HCT116 (cell line): ENCODE data around the gene CRHBP. TPM values are rescaled to one million over a fixed set of nuclear protein-coding genes. Genes with fewer than 3 reads are reported as not detected.

Experiments used
- ATAC-seq: fragments of 200-7000 bp; cut with Tn5 transposase; 2 replicates; pipeline ENCODE4 v1.9.1; 2020; ENCODE audit warnings: mild to moderate bottlenecking, moderate library complexity
- BruUV-seq: library from RNA; stranded (reverse); fragments of 400-500 nt; replicated peaks from 2 replicates; lab custom pipeline; 2021; lab: Mats Ljungman, UMichigan
- CTCF ChIA-PET: fragments of 300-600 bp; sonication (Branson Sonifier 250); formaldehyde crosslinking; loops from one replicate; lab custom pipeline; 2021; ENCODE audit warnings: antibody characterized with exemption; lab: Charles Lee
- POLR2A ChIA-PET: fragments of 300-600, 350-600 bp; sonication (Branson Sonifier 250); formaldehyde crosslinking; loops from one replicate; lab custom pipeline; 2021; ENCODE audit warnings: antibody characterized with exemption; lab: Charles Lee
- RAD21 ChIA-PET, 2 experiments: fragments of 300-600 bp; sonication (Branson Sonifier 250); formaldehyde crosslinking; loops; one replicate each; lab custom pipeline; 2023; ENCODE audit warnings: low total read pairs in 2 of 2; ENCODE audit not compliant: uncharacterized antibody in 2 of 2, unreplicated experiment in 2 of 2, low non-redundant PET in 1 of 2; lab: Charles Lee
- DNase-seq: peaks from one replicate; pipeline ENCODE4 v3.0.0-alpha.2; 2010; ENCODE audit warnings: low read depth, low spot score
- H2AFZ ChIP-seq: fragments of 200-600 bp; shearing (Covaris generic), sonication (generic); 2 replicates; pipeline ENCODE4 v1.6.1; 2017; ENCODE audit warnings: low read depth, mixed run types, mixed read lengths, antibody characterized with exemption, low read length; ENCODE audit not compliant: poor library complexity, severe bottlenecking
- H3K27ac ChIP-seq: 2 replicates; pipeline ENCODE4 v1.5.1; 2012; ENCODE audit warnings: low read depth, low read length
- H3K27me3 ChIP-seq: fragments of 200-600 bp; sonication (generic); 2 replicates; pipeline ENCODE4 v1.6.1; 2016; ENCODE audit warnings: mixed run types, low read length, mixed read lengths; ENCODE audit not compliant: insufficient read depth
- H3K36me3 ChIP-seq, 2 experiments: fragments of 200-500 bp in 1 of 2; fragments of 200-600 bp in 1 of 2; sonication (Bioruptor generic) in 1 of 2; sonication (generic) in 1 of 2; 2 replicates each; pipeline versions ENCODE4 v1.5.1 to v1.6.1; 2014 to 2016; ENCODE audit warnings: low read length in 2 of 2, inconsistent platforms in 1 of 2, mixed read lengths in 1 of 2, mixed run types in 1 of 2; ENCODE audit not compliant: insufficient read depth in 2 of 2, control insufficient read depth in 1 of 2
- H3K4me1 ChIP-seq, 2 experiments: fragments of 200-600 bp in 1 of 2; sonication (generic) in 1 of 2; 2 replicates each; pipeline versions ENCODE4 v1.5.1 to v1.6.1; 2012 to 2017; ENCODE audit warnings: low read length in 2 of 2, inconsistent platforms in 1 of 2, mild to moderate bottlenecking in 1 of 2, mixed read lengths in 1 of 2, mixed run types in 1 of 2, moderate library complexity in 1 of 2; ENCODE audit not compliant: insufficient read depth in 2 of 2, control insufficient read depth in 1 of 2
- H3K4me2 ChIP-seq: fragments of 200-600 bp; sonication (generic); 2 replicates; pipeline ENCODE4 v1.6.1; 2017; ENCODE audit warnings: mixed run types, low read length, mixed read lengths
- H3K4me3 ChIP-seq, 2 experiments: fragments of 200-600 bp in 1 of 2; sonication (generic) in 1 of 2; replicated peaks in 1 of 2; 2 replicates each; pipeline ENCODE4 v1.5.1; 2011 to 2016; ENCODE audit warnings: low read length in 2 of 2, control low read depth in 1 of 2, low read depth in 1 of 2, mild to moderate bottlenecking in 1 of 2, mixed read lengths in 1 of 2, mixed run types in 1 of 2
- H3K79me2 ChIP-seq: fragments of 200-600 bp; sonication (generic); 2 replicates; pipeline ENCODE4 v1.6.1; 2017; ENCODE audit warnings: mild to moderate bottlenecking, mixed run types, low read length, moderate library complexity, mixed read lengths; ENCODE audit not compliant: insufficient read depth
- H3K9ac ChIP-seq: fragments of 200-600 bp; sonication (generic); 2 replicates; pipeline ENCODE4 v1.6.1; 2016; ENCODE audit warnings: low read length, mixed read lengths
- H3K9me2 ChIP-seq: fragments of 200-600 bp; sonication (generic), shearing (Covaris generic); 2 replicates; pipeline ENCODE4 v1.6.1; 2017; ENCODE audit warnings: mixed run types, mild to moderate bottlenecking, moderate library complexity; ENCODE audit not compliant: insufficient read depth
- H3K9me3 ChIP-seq, 2 experiments: fragments of 200-500 bp in 1 of 2; fragments of 200-600 bp in 1 of 2; sonication (Bioruptor generic) in 1 of 2; sonication (generic) in 1 of 2; 2 replicates each; pipeline ENCODE4 v1.6.1; 2014 to 2017; ENCODE audit warnings: low read length in 2 of 2, mixed read lengths in 2 of 2, inconsistent platforms in 1 of 2, low read depth in 1 of 2, mild to moderate bottlenecking in 1 of 2, mixed run types in 1 of 2, moderate library complexity in 1 of 2; ENCODE audit not compliant: control insufficient read depth in 1 of 2, insufficient read depth in 1 of 2
- H4K20me1 ChIP-seq: fragments of 200-600 bp; sonication (generic), shearing (Covaris generic); 2 replicates; pipeline ENCODE4 v1.6.1; 2017; ENCODE audit warnings: mixed run types, mild to moderate bottlenecking, moderate library complexity; ENCODE audit not compliant: insufficient read depth
- ATF3 ChIP-seq: IDR thresholded peaks from 2 replicates; pipeline ENCODE4 v1.6.1; 2012
- CBX3 ChIP-seq: IDR thresholded peaks from 2 replicates; pipeline ENCODE4 v1.6.1; 2012; ENCODE audit warnings: low read depth
- CEBPB ChIP-seq: IDR thresholded peaks from 2 replicates; pipeline ENCODE4 v1.6.1; 2012; ENCODE audit warnings: low read depth
- CTCF ChIP-seq, 3 experiments: fragments of 200-600 bp in 1 of 3; sonication (generic) in 1 of 3; IDR thresholded peaks in 2 of 3; conservative IDR thresholded peaks in 1 of 3; 2 replicates each; pipeline ENCODE4 v1.5.1; 2012 to 2017; ENCODE audit warnings: low read depth in 2 of 3, low read length in 2 of 3, antibody characterized with exemption in 1 of 3, borderline replicate concordance in 1 of 3, control low read depth in 1 of 3, mild to moderate bottlenecking in 1 of 3, mixed read lengths in 1 of 3, mixed run types in 1 of 3, moderate library complexity in 1 of 3; ENCODE audit not compliant: insufficient read depth in 1 of 3
- EGR1 ChIP-seq: IDR thresholded peaks from 2 replicates; pipeline ENCODE4 v1.6.1; 2012; ENCODE audit warnings: low read depth
- ELF1 ChIP-seq: IDR thresholded peaks from 2 replicates; pipeline ENCODE4 v1.6.1; 2012; ENCODE audit warnings: low read depth, borderline replicate concordance
- EZH2 ChIP-seq: fragments of 200-600 bp; sonication (generic); IDR thresholded peaks from 2 replicates; pipeline ENCODE4 v1.6.1; 2017; ENCODE audit warnings: antibody characterized with exemption, mixed run types
- EZH2phosphoT487 ChIP-seq: fragments of 200-600 bp; IDR thresholded peaks from 2 replicates; pipeline ENCODE4 v1.6.1; 2018; ENCODE audit warnings: antibody characterized with exemption, borderline replicate concordance
- FOSL1 ChIP-seq: IDR thresholded peaks from 2 replicates; pipeline ENCODE4 v1.6.1; 2012; ENCODE audit warnings: low read depth
- JUND ChIP-seq: IDR thresholded peaks from 2 replicates; pipeline ENCODE4 v1.6.1; 2012
- MAX ChIP-seq: IDR thresholded peaks from 2 replicates; pipeline ENCODE4 v1.6.1; 2012
- POLR2A ChIP-seq: IDR thresholded peaks from 2 replicates; pipeline ENCODE4 v1.7.0; 2011; ENCODE audit warnings: borderline replicate concordance; ENCODE audit not compliant: insufficient read depth, insufficient read length; ENCODE audit errors: extremely low read depth
- POLR2AphosphoS5 ChIP-seq: IDR thresholded peaks from 2 replicates; pipeline ENCODE4 v1.6.1; 2011; ENCODE audit warnings: mild to moderate bottlenecking, low read depth, low read length, moderate library complexity
- RAD21 ChIP-seq: IDR thresholded peaks from 2 replicates; pipeline ENCODE4 v1.6.1; 2012; ENCODE audit warnings: low read depth, mild to moderate bottlenecking
- REST ChIP-seq: IDR thresholded peaks from 2 replicates; pipeline ENCODE4 v1.6.1; 2012; ENCODE audit warnings: low read depth
- SIN3A ChIP-seq: IDR thresholded peaks from 2 replicates; pipeline ENCODE4 v1.6.1; 2012; ENCODE audit warnings: low read depth
- SP1 ChIP-seq: IDR thresholded peaks from 2 replicates; pipeline ENCODE4 v1.6.1; 2012; ENCODE audit warnings: low read depth
- SRF ChIP-seq: IDR thresholded peaks from 2 replicates; pipeline ENCODE4 v1.6.1; 2012; ENCODE audit warnings: low read depth
- YY1 ChIP-seq: IDR thresholded peaks from 2 replicates; pipeline ENCODE4 v1.6.1; 2011; ENCODE audit warnings: low read length, low read depth, moderate library complexity, mild to moderate bottlenecking; ENCODE audit not compliant: insufficient replicate concordance; ENCODE audit errors: extremely low read depth
- ZNF274 ChIP-seq: fragments of 200-500 bp; sonication (Bioruptor generic); IDR thresholded peaks from 2 replicates; pipeline ENCODE4 v1.6.1; 2014; ENCODE audit warnings: mild to moderate bottlenecking, low read depth, low read length, inconsistent platforms
- intact Hi-C: fragments of 100-400 bp; cut with micrococcal nuclease; formaldehyde crosslinking; loops from 2 replicates; pipeline ENCODE4 v1.10.0; 2022
- total RNA-seq: library from RNA; stranded (reverse); gene quantifications from one replicate; pipeline ENCODE4 v1.2.1, GENCODE V29; 2021; ENCODE audit not compliant: unreplicated experiment

CRHBP gene
- total RNA-seq, 1 experiment from 2014 or later: not detected

GRCh38 chr5:76938177-76938576 is 14.7 kb upstream of the CRHBP start:
- Histone ChIP-seq H3K27me3 (no peaks in the 10 kb centered on the region), H3K79me2 (no peaks in the 10 kb centered on the region), H3K9ac (no peak overlapping the region), H3K27ac (no peak overlapping the region), H3K4me1 (no peaks in the 10 kb centered on the region), H2AFZ (no peak overlapping the region), H3K9me2 (no peaks in the 10 kb centered on the region), H4K20me1 (no peaks in the 10 kb centered on the region), H3K4me2 (no peak overlapping the region), H3K36me3 (no peaks in the 10 kb centered on the region), H3K9me3 (no peaks in the 10 kb centered on the region), H3K4me3 (no peak overlapping the region)
- CTCF ChIA-PET: no interaction called here
- BruUV-seq: no TSS peak
- RAD21 ChIA-PET: no interaction called here
- POLR2A ChIA-PET: no interaction called here
- TF ChIP-seq SP1 (no peak), YY1 (no peak), CTCF (IDR thresholded peaks at IDR 0.05 in 2 of 3, conservative IDR thresholded peaks at IDR 0.05 in 1 of 3; ENCODE audit: borderline replicate concordance in 1 of 3, insufficient read depth in 1 of 3, low read depth in 2 of 3, low read length in 2 of 3) (no peak), POLR2AphosphoS5 (no peak), MAX (no peak), EZH2phosphoT487 (no peak), JUND (no peak), ELF1 (no peak), CBX3 (no peak), ATF3 (no peak), REST (no peak), EZH2 (no peak), SRF (no peak), EGR1 (no peak), CEBPB (no peak), RAD21 (no peak), SIN3A (no peak), FOSL1 (no peak), POLR2A (no peak), ZNF274 (no peak)
- ATAC-seq (no peak), DNase-seq (no peak)
- intact Hi-C loops: no loop called here
